Measurements from ENCODE around the gene TMTC2. TPM values are rescaled to one million over a fixed set of nuclear protein-coding genes. Genes with fewer than 3 reads are reported as not detected.

Gene TMTC2
- total RNA-seq, 2 donors from 2014 or later = 5.0 to 6.7 TPM

- DNase-seq (ENCODE audit: low spot score in 2 of 2) (no peak), ATAC-seq (no peak)
- H3K36me3 Mint-ChIP-seq = no peaks in the 10 kb centered on the region
- peaks cover 3 to 4% of the 10 kb centered on the region in 2 donors for H3K9me3 Mint-ChIP-seq
- H3K27ac Mint-ChIP-seq = no peak overlapping the region
Measured at GRCh38 chr12:82958966-82959365, 272.3 kb downstream of the TMTC2 start.

- Mint-ChIP-seq H3K27ac (no peak overlapping the region), H3K9me3 (peaks cover 3 to 4% of the 10 kb centered on the region in 2 donors), H3K36me3 (no peaks in the 10 kb centered on the region)
- peak in 1 of 2 donors; percentile 35 for ATAC-seq
- no peak for DNase-seq (ENCODE audit: low spot score in 2 of 2)
Measured at GRCh38 chr12:82959821-82960220, 273.1 kb downstream of the TMTC2 start.

- H3K27ac Mint-ChIP-seq = no peak overlapping the region
- H3K9me3 Mint-ChIP-seq = peaks cover 3 to 4% of the 10 kb centered on the region in 2 donors
- H3K36me3 Mint-ChIP-seq = no peaks in the 10 kb centered on the region
- DNase-seq (ENCODE audit: low spot score in 2 of 2) (no peak), ATAC-seq (no peak)
Measured at GRCh38 chr12:82961835-82962234, 275.1 kb downstream of the TMTC2 start.

- Mint-ChIP-seq H3K27ac (no peak overlapping the region), H3K9me3 (peaks cover 0 to 3% of the 10 kb centered on the region in 2 donors)
- no peak for ATAC-seq
Measured at GRCh38 chr12:82963956-82964355, 277.2 kb downstream of the TMTC2 start.

GRCh38 chr12:82964446-82964845 is 277.7 kb downstream of the TMTC2 start:
- H3K36me3 Mint-ChIP-seq = no peaks in the 10 kb centered on the region
- no peak for ATAC-seq
- no peak for DNase-seq (ENCODE audit: low spot score in 2 of 2)
- H3K9me3 Mint-ChIP-seq = peaks cover 0 to 2% of the 10 kb centered on the region in 2 donors
- no peak overlapping the region for H3K27ac Mint-ChIP-seq

More at GRCh38 chr12:82963956-82964355, 277.2 kb downstream of the TMTC2 start:
- no peak for DNase-seq (ENCODE audit: low spot score in 2 of 2)
- no peaks in the 10 kb centered on the region for H3K36me3 Mint-ChIP-seq

GRCh38 chr12:82966001-82966559 is 279.4 kb downstream of the TMTC2 start:
- ATAC-seq (no peak), DNase-seq (ENCODE audit: low spot score in 2 of 2) (no peak)
- Mint-ChIP-seq H3K27ac (no peak overlapping the region), H3K36me3 (no peaks in the 10 kb centered on the region), H3K9me3 (no peaks in the 10 kb centered on the region)

- H3K27ac Mint-ChIP-seq = no peak overlapping the region
- no peaks in the 10 kb centered on the region for H3K9me3 Mint-ChIP-seq
- no peaks in the 10 kb centered on the region for H3K36me3 Mint-ChIP-seq
- DNase-seq (ENCODE audit: low spot score in 2 of 2) (no peak), ATAC-seq (no peak)
Measured at GRCh38 chr12:82968631-82969367, 282.1 kb downstream of the TMTC2 start.

- no peak for ATAC-seq
- no peaks in the 10 kb centered on the region for H3K9me3 Mint-ChIP-seq
- DNase-seq (ENCODE audit: low spot score in 2 of 2) = no peak
- no peaks in the 10 kb centered on the region for H3K36me3 Mint-ChIP-seq
- no peak overlapping the region for H3K27ac Mint-ChIP-seq
Measured at GRCh38 chr12:82970614-82971013, 283.9 kb downstream of the TMTC2 start.

GRCh38 chr12:82971584-82971983 is 284.9 kb downstream of the TMTC2 start:
- DNase-seq (ENCODE audit: low spot score in 2 of 2) = no peak
- Mint-ChIP-seq H3K36me3 (no peaks in the 10 kb centered on the region), H3K9me3 (no peaks in the 10 kb centered on the region), H3K27ac (no peak overlapping the region)
- no peak for ATAC-seq

GRCh38 chr12:82972624-82973023 is 285.9 kb downstream of the TMTC2 start:
- Mint-ChIP-seq H3K27ac (no peak overlapping the region), H3K36me3 (no peaks in the 10 kb centered on the region), H3K9me3 (no peaks in the 10 kb centered on the region)
- DNase-seq (ENCODE audit: low spot score in 2 of 2) (no peak), ATAC-seq (no peak)

GRCh38 chr12:82973592-82973991 is 286.9 kb downstream of the TMTC2 start:
- Mint-ChIP-seq H3K9me3 (no peaks in the 10 kb centered on the region), H3K36me3 (no peaks in the 10 kb centered on the region), H3K27ac (no peak overlapping the region)
- ATAC-seq = no peak
- DNase-seq (ENCODE audit: low spot score in 2 of 2) = no peak

- DNase-seq (ENCODE audit: low spot score in 2 of 2) = no peak
- Mint-ChIP-seq H3K27ac (no peak overlapping the region), H3K36me3 (no peaks in the 10 kb centered on the region), H3K9me3 (no peaks in the 10 kb centered on the region)
- no peak for ATAC-seq
Measured at GRCh38 chr12:82981150-82981549, 294.4 kb downstream of the TMTC2 start.

GRCh38 chr12:82994117-82994516 is 307.4 kb downstream of the TMTC2 start:
- H3K9me3 Mint-ChIP-seq = peaks cover 0 to 1% of the 10 kb centered on the region in 2 donors
- ATAC-seq (no peak), DNase-seq (ENCODE audit: low spot score in 2 of 2) (no peak)
- H3K36me3 Mint-ChIP-seq = peaks cover 0 to 2% of the 10 kb centered on the region in 2 donors
- H3K27ac Mint-ChIP-seq = no peak overlapping the region

GRCh38 chr12:82996168-82996812 is 309.6 kb downstream of the TMTC2 start:
- Mint-ChIP-seq H3K9me3 (peaks cover 0 to 5% of the 10 kb centered on the region in 2 donors), H3K36me3 (peaks cover 0 to 5% of the 10 kb centered on the region in 2 donors), H3K27ac (no peak overlapping the region)
- DNase-seq (ENCODE audit: low spot score in 2 of 2) = no peak
- peak; percentile 85 to 100 for ATAC-seq

- peaks cover 0 to 5% of the 10 kb centered on the region in 2 donors for H3K36me3 Mint-ChIP-seq
- H3K9me3 Mint-ChIP-seq = peaks cover 0 to 5% of the 10 kb centered on the region in 2 donors
- DNase-seq (ENCODE audit: low spot score in 2 of 2) (no peak), ATAC-seq (no peak)
- H3K27ac Mint-ChIP-seq = no peak overlapping the region
Measured at GRCh38 chr12:82998509-82998908, 311.8 kb downstream of the TMTC2 start.

- no peak overlapping the region for H3K27ac Mint-ChIP-seq
Measured at GRCh38 chr12:83003026-83003425, 316.3 kb downstream of the TMTC2 start.

GRCh38 chr12:83005534-83006197 is 319.0 kb downstream of the TMTC2 start:
- no peak for ATAC-seq
- H3K36me3 Mint-ChIP-seq = peaks cover 17 to 21% of the 10 kb centered on the region in 2 donors
- DNase-seq (ENCODE audit: low spot score in 2 of 2) = no peak

More at GRCh38 chr12:83003026-83003425, 316.3 kb downstream of the TMTC2 start:
- DNase-seq (ENCODE audit: low spot score in 2 of 2) (no peak), ATAC-seq (no peak)
- Mint-ChIP-seq H3K9me3 (peaks cover 4 to 5% of the 10 kb centered on the region in 2 donors), H3K36me3 (peaks cover 0 to 5% of the 10 kb centered on the region in 2 donors)

More at GRCh38 chr12:83005534-83006197, 319.0 kb downstream of the TMTC2 start:
- H3K27ac Mint-ChIP-seq = no peak overlapping the region
- peaks cover 16 to 20% of the 10 kb centered on the region in 2 donors for H3K9me3 Mint-ChIP-seq

Data from activated naive CD4-positive, alpha-beta T cell treated with anti-CD3 and anti-CD28 coated beads, Interleukin-2, amount 50 U/mL, for 72 hours (primary cell).